GM18519 (cell line): Measurements from ENCODE around the gene RXFP1.
A peak's percentile ranks its signal among the peaks of the same experiment; 100 is the strongest.

Experiments used
- ATAC-seq: cut with Tn5 transposase; IDR thresholded peaks from one replicate; pipeline ENCODE4 v1.9.1; 2021; ENCODE audit warnings: mild to moderate bottlenecking, moderate library complexity; ENCODE audit not compliant: unreplicated experiment, low FRiP score

Gene RXFP1

GRCh38 chr4:158521484-158522088 lies at the start of gene RXFP1:
Gene RXFP1, plus strand, starts transcription at chr4:158521882. Its CDS starts 95 bp downstream, at chr4:158521977.
- no peak for ATAC-seq

DNA sequence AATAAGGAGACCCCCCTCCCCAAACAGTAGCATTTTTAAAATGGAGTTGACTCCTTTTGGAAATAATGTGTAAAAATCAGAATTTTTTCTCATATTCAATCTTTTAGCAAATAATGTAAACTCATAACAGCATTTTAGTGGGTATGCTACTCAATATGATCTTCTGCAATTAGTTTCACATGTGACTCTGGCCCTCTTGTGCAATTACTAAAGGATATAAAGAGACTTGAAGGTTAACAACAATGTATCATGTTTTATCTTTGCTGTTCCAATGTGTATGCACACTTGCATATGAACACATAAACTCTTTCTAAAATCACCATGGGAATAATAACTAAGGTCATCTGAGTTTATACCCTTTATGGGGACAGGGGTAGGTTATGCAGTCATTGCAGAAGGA lies 39.9 kb upstream of the RXFP1 start:
- ATAC-seq, result no peak

- no peak for ATAC-seq
These were observed 37.4 kb upstream of the RXFP1 start for GRCh38 chr4:158484173-158484885.

- no peak for ATAC-seq
These were observed 31.1 kb upstream of the RXFP1 start for GRCh38 chr4:158490629-158491028.

DNA sequence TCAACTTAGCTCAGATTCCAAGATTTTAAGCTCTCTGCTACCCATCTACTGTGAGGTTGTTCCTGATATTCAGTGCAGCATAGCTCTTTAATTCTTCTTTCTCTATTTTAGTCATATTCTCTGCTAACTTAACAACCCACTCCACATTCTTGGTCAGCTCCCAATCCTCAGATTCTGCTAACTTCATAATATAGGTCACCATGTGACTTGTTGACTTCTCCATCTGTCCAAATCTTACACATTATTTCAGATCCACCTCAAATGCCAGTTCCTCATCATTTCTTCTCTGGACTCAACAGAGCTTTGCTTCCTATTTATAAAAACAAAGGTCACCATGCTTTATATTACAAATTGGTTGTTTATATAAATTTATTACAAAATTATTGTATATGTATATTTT lies 29.3 kb upstream of the RXFP1 start:
- no peak for ATAC-seq

GRCh38 chr4:158496030-158496741 lies 25.5 kb upstream of the RXFP1 start:
- ATAC-seq, result no peak

DNA sequence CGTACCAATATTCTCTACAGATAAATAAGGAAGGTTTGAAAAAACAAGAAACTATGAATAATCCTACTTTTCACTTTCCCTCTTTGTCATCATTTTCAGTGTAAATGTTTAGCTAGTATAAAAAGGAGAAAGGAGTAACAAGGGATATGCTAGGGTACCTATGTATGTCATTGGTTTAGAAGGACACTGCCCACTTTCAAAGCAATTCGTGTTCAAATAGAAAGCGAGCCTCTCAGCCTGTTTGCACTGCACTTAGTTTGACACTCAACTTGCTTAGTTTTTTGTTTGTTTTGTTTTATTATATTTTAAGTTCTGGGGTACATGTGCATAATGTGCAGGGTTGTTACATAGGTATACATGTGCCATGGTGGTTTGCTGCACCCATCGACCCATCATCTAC lies 21.6 kb upstream of the RXFP1 start:
- ATAC-seq, result no peak

DNA sequence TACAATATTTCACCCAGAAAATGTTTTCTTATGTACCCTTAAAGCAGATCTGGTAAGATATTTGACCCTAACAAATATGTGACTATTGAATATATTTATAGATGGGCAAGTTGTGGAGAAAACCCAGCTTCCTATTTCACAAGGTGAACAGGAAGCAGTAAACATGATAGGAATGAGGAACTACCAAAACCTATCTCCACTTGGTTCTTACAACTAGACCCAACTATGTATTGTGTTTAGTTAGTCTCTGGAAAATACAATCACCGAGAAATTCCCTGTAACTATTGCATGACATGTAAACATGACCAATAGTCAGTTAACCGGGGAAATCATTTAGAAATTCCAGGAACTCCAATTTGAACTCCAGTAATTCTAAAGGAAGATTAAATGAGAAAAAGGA lies 8.4 kb upstream of the RXFP1 start:
- no peak for ATAC-seq

DNA sequence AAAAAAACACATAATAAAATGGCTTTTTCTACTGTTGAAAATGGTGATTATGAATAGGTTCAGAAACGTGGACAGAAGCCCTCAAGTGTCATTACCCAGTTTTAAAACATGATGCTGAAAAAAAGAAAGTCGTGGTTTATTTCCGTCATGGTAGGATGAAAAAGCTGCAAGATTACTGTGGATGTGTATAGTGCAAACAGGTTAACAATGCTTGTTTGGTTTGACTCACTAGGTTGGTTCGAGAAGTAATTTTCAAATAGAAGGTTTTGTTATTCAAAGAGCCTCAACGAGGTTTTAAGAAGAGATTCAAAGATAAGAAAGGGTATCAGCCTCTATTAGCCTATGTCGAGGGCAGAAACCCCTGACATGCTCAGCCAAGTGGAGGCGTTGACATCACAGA lies 2.5 kb upstream of the RXFP1 start:
- ATAC-seq, result no peak

DNA sequence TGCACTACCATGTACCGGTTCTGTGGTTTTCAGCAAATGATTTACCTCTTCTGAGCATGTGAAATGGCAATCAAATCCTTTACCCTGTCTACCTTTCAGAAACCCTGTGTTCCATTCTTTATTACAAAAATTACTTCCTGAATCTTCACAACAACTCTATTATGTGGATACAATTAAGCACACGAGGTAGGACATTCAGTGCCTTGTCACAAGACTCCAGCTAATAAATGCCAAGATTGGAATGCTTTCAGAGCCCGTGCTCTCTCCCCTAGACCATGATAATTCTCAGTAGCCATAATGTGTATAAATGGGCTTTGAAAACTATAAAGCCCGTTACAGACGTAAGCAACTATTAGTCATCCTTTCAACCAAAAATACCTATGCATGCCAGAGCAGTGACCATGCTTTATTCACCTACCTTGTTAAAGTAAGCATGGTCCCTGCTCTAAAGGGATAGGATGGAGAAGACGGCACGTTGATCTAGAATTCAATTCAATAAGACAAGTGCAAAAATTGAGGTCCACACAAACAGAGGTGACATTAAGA lies 2.4 kb downstream of the RXFP1 start:
- no peak for ATAC-seq

GRCh38 chr4:158527516-158527915 lies 5.8 kb downstream of the RXFP1 start:
- no peak for ATAC-seq

DNA sequence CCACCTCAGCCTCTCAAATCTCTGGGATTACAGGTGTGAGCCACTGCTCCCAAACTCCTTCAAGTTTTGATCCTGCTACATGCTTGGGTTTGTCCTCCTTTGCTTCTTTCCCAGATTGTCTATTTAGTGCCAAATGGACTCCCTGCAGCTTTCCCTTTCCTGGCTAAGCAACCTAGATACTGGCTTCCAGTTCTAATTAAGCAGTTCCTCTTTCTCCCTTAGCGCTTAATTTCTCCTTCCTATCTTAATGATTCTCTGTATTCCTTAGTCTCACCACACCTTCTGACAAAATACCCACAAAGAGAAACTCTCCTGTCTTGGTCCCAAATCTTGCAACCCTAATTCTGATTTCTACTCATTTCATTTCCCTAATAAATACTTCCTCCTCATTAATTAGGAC lies 7.8 kb downstream of the RXFP1 start:
- ATAC-seq, result no peak

DNA sequence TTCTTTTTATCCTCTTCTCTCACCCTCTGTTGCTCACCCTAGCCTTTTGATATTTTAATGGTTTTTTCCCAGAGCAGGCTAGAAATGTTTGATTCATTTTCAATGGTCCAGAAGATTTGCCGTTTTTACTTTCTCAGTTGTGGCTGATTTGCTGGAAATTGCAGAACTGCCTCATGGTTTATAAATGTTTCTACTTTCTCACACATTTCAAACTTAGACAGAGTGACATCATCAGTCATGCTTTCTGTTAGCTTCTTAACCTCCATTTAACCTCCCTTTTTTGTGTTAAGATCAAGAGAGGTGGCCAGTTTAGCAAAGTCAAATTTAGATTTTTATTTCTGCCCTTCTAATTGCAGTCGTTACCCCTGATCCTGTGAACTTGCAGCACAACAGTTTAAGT lies 8.7 kb downstream of the RXFP1 start:
- ATAC-seq, result no peak

DNA sequence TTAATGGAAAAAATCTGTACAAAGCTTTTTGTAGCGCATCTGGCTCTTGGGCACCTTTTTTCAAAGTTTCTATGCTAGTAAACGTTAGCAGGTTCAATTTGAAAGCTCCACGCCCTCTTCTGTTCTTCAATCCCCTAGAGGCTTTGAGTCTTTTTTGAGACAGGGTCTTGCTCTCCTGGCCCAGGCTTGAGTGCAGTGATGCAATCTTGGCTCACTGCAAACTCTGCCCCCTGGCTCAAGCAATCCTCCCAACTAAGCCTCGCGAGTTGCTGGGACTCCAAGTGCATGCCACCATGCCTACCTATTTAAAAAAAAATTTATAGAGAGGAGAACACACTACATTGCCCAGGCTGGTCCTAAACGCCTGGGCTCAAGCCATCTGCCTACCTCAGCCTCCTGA lies 9.2 kb downstream of the RXFP1 start:
- ATAC-seq, result no peak

DNA sequence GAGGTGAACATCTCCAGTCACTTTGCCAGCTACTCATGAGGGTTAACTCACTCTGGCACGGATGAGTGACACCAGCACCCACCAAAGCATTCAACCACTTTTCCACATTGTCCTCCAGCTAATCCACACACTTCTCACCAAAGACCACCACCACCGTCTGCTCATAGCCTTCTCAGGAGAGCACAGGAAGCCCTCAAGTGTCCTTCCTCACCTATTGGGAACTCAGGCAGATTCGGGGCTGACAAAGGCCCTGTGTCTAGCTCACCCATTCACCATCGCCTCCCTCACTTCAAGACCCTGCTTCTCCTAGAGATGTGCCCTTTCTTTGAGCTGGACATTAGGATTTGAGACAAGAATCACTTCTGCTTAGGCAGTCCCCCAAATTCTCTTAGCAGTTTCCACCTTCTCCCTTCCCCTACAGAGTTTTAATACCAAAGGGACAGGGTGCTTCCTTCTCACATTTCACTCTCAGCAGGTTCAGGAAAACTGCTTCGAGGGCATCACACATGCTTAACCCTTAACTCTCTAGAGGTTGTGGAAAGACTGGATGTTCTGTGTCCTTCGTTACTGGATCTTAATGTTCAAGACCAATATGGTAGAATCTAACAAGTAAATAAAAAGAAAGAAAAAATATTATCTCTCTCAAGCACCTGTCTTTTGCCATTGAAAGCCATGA lies 11.0 kb downstream of the RXFP1 start:
- ATAC-seq, result no peak

GRCh38 chr4:158534727-158535126 lies 13.0 kb downstream of the RXFP1 start:
- no peak for ATAC-seq

GRCh38 chr4:158535130-158535614 lies 13.5 kb downstream of the RXFP1 start:
- peak; percentile 45 for ATAC-seq

- ATAC-seq, result no peak
These were observed 15.2 kb downstream of the RXFP1 start for GRCh38 chr4:158536833-158537232.

- no peak for ATAC-seq
These were observed 16.5 kb downstream of the RXFP1 start for GRCh38 chr4:158538176-158538575.

DNA sequence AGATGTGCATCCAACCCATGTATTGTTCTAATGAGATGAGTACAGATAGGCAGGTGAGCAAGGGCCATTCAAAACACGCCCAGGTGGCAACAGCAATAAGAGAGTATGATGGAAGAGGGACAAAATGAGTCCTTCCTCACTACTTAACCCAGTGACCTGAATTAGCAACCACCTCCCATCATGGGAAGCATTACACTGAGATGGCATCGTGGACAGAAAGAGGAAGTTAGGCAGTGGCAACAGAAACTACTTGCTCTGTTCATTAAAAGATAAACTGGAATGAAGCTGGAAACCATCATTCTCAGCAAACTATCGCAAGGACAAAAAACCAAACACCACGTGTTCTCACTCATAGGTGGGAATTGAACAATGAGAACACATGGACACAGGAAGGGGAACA lies 17.2 kb downstream of the RXFP1 start:
- no peak for ATAC-seq
